Activated CD4-positive, alpha-beta memory T cell treated with anti-CD3 and anti-CD28 coated beads, Interleukin-2, amount 10 ng/mL, durations not matched to agents 7 days and 5 days (primary cell): Measurements from ENCODE around the gene MAPRE2. TPM values are rescaled to one million over a fixed set of nuclear protein-coding genes. Genes with fewer than 3 reads are reported as not detected.

Experiments used
- CTCF ChIA-PET: fragments of 350-600 bp; sonication (Branson Sonifier 250); formaldehyde crosslinking; loops from one replicate; lab custom pipeline; 2021; ENCODE audit warnings: antibody characterized with exemption, inconsistent platforms; lab: Charles Lee
- POLR2A ChIA-PET: fragments of 350-600 bp; sonication (Branson Sonifier 250); formaldehyde crosslinking; loops from one replicate; lab custom pipeline; 2021; ENCODE audit warnings: antibody characterized with exemption; lab: Charles Lee
- DNase-seq: peaks from one replicate; pipeline ENCODE4 v3.0.0-alpha.2; 2020
- H3K27ac Mint-ChIP-seq: one replicate; pipeline ENCODE4 v1.8.0; 2021; ENCODE audit warnings: mild to moderate bottlenecking, mixed read lengths
- H3K27me3 Mint-ChIP-seq: one replicate; pipeline ENCODE4 v1.8.0; 2021; ENCODE audit warnings: mixed read lengths
- H3K36me3 Mint-ChIP-seq: one replicate; pipeline ENCODE4 v1.8.0; 2021; ENCODE audit warnings: low read depth, mixed read lengths
- H3K4me1 Mint-ChIP-seq: one replicate; pipeline ENCODE4 v1.8.0; 2021; ENCODE audit warnings: mixed read lengths
- H3K4me3 Mint-ChIP-seq: one replicate; pipeline ENCODE4 v1.8.0; 2021; ENCODE audit warnings: mild to moderate bottlenecking, mixed read lengths
- H3K9me3 Mint-ChIP-seq: one replicate; pipeline ENCODE4 v1.8.0; 2021; ENCODE audit warnings: mixed read lengths
- total RNA-seq, 2 experiments: library from RNA; stranded (reverse); gene quantifications; one replicate each; pipeline ENCODE4 v1.2.3, GENCODE V29; 2021

Gene MAPRE2
- total RNA-seq, 2 experiments from 2014 or later: 39.2 to 45.2 TPM

DNA sequence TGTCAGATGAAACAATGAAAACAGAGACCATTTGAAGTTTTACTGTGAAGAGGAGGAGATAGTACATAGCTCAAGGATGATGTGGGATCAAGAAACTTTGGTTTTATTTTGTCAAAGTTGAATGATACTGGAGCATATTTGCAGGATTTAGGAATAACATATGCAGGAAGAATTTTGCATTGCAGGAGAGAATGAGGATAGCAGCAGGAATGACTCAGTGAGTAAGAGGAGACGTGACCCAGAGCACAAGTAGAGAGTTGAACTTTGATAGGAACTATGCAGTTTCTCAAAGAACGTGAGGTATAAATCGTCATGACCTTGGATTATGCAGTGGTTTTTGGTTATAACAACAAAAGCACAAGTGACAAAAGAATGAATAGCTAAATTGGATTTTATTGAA, 47.7 kb downstream of the MAPRE2 start:
- DNase-seq: no peak
- no peaks in the 10 kb centered on the region for H3K9me3 Mint-ChIP-seq
- H3K27me3 Mint-ChIP-seq: no peaks in the 10 kb centered on the region
- no peak overlapping the region for H3K27ac Mint-ChIP-seq
- ChIA-PET POLR2A (no interaction called here), CTCF (no interaction called here)
- no peaks in the 10 kb centered on the region for H3K36me3 Mint-ChIP-seq
- H3K4me1 Mint-ChIP-seq: no peaks in the 10 kb centered on the region
- no peak overlapping the region for H3K4me3 Mint-ChIP-seq

DNA sequence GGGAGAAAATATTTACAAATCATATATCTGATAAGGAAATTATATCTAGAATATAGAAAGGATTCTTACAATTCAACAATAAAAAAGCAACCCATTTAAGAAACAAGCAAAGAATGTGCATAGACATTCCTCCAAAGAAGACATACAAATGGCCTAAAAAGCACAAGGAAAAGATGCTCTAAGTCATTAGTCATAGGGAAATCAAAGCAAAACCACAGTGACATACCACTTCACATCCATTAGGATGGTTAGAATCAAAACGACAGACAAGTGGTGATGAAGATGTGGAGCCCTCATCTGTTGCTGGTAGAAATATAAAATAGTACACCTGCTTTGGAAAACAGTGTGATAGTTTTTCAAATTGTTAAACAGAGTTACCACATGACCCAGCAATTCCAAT, 48.2 kb downstream of the MAPRE2 start:
- no peaks in the 10 kb centered on the region for H3K4me1 Mint-ChIP-seq
- CTCF ChIA-PET: no interaction called here
- no peaks in the 10 kb centered on the region for H3K9me3 Mint-ChIP-seq
- POLR2A ChIA-PET: no interaction called here
- DNase-seq: no peak
- no peak overlapping the region for H3K27ac Mint-ChIP-seq
- H3K27me3 Mint-ChIP-seq: no peaks in the 10 kb centered on the region
- H3K36me3 Mint-ChIP-seq: no peaks in the 10 kb centered on the region
- H3K4me3 Mint-ChIP-seq: no peak overlapping the region

DNA sequence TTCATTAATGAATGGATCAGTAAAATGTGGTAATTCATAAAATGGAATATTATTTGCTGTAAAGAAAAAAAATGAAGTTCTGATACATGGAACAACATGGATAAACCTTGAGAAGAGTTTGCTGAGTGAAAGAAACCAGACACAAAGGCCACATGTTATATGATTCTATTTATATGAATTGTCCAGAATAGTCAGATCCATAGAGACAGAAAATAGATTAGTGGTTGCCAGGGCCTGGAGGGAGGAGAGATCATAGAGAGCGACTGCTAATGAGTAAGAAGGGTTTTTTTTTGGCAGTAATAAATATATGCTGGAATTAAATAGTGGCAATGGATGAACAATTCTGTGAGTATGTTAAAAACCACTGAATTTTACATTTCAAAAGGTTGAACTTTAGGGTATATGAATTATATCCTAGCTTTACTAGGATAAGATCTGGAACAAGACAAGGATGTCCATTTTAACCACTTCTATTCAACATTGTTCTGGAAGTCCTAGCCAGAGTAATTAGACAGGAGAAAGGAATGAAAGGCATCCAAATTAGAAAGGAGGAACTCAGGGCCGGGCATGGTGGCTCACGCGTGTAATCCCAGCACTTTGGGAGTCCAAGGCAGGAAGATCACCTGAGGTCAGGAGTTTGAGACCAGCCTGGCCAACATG, 48.8 kb downstream of the MAPRE2 start:
- Mint-ChIP-seq H3K36me3 (no peaks in the 10 kb centered on the region), H3K4me3 (no peak overlapping the region), H3K9me3 (no peaks in the 10 kb centered on the region), H3K27ac (no peak overlapping the region), H3K27me3 (no peaks in the 10 kb centered on the region), H3K4me1 (no peaks in the 10 kb centered on the region)
- CTCF ChIA-PET: no interaction called here
- POLR2A ChIA-PET: no interaction called here
- DNase-seq: no peak

DNA sequence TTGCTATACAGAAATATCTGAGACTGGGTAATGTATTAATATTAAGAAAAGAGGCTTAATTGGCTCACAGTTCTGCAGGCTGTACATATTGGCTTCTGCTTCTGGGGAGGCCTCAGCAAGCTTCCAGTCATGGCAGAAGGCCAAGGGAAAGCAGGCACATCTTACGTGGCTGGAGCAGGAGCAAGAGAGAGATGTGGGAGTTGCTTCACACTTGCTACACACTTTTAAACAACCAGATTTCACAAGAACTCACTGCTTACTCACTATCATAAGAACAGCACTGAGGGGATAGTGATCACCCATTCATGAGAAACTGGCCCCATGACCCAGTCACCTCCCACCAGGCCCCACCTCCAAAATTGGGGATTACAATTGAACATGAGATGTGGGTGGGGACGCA, 50.6 kb downstream of the MAPRE2 start:
- ChIA-PET CTCF (no interaction called here), POLR2A (no interaction called here)
- H3K4me1 Mint-ChIP-seq: no peaks in the 10 kb centered on the region
- no peak for DNase-seq
- no peak overlapping the region for H3K4me3 Mint-ChIP-seq
- H3K27me3 Mint-ChIP-seq: no peaks in the 10 kb centered on the region
- H3K36me3 Mint-ChIP-seq: peaks cover under 1% of the 10 kb centered on the region
- no peaks in the 10 kb centered on the region for H3K9me3 Mint-ChIP-seq
- H3K27ac Mint-ChIP-seq: no peak overlapping the region

DNA sequence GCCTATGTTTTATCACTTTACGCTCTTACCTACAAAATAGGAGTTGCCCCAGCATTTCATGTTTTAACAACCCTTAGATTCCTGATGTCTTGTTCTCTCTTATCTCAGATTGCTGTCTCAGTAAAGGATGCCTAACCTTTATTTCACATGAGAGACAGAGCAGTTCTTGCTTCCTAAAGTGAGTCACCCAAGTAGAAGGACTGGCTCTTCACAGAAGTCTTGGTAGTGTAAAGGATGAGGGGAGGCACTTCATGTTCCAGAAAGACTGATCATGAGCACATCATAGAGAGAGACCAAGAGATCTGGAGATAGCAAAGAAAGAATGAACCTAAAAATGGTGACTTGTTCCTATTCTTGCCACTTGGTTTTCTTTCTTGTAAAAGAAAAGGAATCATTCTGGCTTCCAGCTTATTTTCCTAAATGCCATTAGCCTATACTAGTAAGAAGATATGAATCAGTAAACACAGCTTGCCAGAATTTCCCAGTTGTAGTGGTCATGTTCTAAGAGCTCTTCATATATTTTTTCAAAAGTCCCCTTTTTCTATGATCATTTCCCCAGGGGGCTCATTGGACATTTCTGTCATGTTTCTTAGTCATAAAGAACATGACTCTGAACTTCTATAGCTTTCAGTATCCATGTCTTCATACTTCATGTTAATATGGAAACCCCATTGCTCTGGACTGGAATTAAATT, 54.9 kb downstream of the MAPRE2 start:
- H3K36me3 Mint-ChIP-seq: peaks cover 18% of the 10 kb centered on the region
- no peaks in the 10 kb centered on the region for H3K9me3 Mint-ChIP-seq
- H3K4me3 Mint-ChIP-seq: no peak overlapping the region
- ChIA-PET POLR2A (no interaction called here), CTCF (no interaction called here)
- H3K27ac Mint-ChIP-seq: no peak overlapping the region
- H3K27me3 Mint-ChIP-seq: no peaks in the 10 kb centered on the region
- DNase-seq: no peak
- H3K4me1 Mint-ChIP-seq: no peaks in the 10 kb centered on the region

DNA sequence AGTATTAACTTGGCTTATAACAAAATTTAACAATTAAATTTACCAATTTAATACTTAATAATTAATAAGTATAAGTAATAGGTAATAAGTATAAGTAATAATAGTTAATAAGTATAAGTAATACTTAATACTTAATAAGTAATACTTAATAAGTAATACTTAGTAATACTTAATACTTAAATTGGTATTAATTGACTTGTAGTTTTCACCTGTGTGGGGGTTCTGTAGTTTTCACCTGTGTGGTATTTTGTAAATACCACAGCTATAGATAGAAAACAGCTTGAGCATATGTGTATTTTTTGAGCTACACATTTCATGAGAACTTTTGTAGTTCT, 55.4 kb downstream of the MAPRE2 start:
- Mint-ChIP-seq H3K27me3 (no peaks in the 10 kb centered on the region), H3K4me1 (no peaks in the 10 kb centered on the region), H3K27ac (no peak overlapping the region), H3K4me3 (no peak overlapping the region), H3K9me3 (no peaks in the 10 kb centered on the region), H3K36me3 (peaks cover 22% of the 10 kb centered on the region)
- ChIA-PET POLR2A (no interaction called here), CTCF (no interaction called here)
- no peak for DNase-seq

DNA sequence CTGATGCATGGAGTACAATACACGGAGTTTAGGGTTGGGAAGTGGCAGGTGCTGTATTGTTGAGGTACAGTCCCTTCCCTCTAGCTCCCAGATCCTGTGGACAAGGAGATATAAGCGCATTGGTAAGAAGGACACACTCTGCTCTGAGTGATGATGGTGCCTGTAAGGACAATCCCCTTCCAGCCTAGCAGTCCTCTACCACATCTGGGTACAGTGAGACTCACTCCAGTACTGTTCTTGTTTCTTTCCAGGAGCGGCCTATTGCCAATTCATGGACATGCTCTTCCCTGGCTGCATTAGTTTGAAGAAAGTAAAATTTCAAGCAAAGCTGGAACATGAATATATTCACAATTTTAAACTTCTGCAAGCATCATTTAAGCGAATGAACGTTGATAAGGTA, 56.0 kb downstream of the MAPRE2 start:
- Mint-ChIP-seq H3K9me3 (no peaks in the 10 kb centered on the region), H3K4me3 (no peak overlapping the region), H3K36me3 (peaks cover 27% of the 10 kb centered on the region), H3K27me3 (no peaks in the 10 kb centered on the region), H3K27ac (no peak overlapping the region), H3K4me1 (no peaks in the 10 kb centered on the region)
- ChIA-PET CTCF (no interaction called here), POLR2A (no interaction called here)
- DNase-seq: no peak

DNA sequence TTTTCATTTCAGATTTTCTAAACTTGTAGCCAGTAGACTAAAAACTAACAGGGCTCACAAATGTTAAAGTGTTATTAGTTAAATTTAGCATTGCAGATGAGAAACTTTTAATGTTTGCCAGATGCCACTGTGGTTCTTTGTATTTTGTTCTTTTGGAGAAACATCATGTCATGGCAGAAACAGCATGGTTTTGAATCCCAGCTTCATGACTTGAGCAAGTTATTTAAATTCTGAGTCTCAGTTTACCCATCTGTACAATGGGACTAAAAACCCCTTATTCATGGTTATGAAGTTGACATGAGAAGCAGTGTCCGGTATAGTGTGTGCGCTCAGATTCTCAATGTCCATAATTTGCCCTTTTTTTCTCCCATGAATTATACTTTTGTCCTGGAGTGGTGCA, 56.5 kb downstream of the MAPRE2 start:
- POLR2A ChIA-PET: interaction anchor here (1.0 kb wide), 1 partner anchor 30 kb away, joined by 3 read pairs; no protein-coding TSS in a partner anchor
- Mint-ChIP-seq H3K27me3 (no peaks in the 10 kb centered on the region), H3K4me3 (no peak overlapping the region), H3K36me3 (peaks cover 30% of the 10 kb centered on the region), H3K4me1 (no peaks in the 10 kb centered on the region), H3K9me3 (no peaks in the 10 kb centered on the region), H3K27ac (no peak overlapping the region)
- CTCF ChIA-PET: no interaction called here
- DNase-seq: no peak

DNA sequence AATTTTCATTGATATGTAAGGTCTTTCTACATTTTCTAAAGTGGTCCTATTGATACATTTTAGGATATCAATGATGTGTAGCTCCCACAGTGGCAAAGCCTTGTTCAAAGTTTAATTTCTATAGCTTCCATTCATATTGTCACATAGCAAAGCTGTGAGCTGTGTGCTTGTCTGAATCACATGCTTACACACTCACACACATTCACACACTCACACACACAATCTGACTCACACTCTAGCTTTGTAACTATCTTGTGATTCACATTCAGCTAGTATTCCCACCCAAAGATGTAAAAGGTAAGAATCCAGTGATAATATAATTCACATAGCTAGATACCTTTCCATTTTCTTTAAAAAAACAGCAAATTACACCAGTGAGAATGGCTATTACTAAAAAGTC, 58.7 kb downstream of the MAPRE2 start:
- CTCF ChIA-PET: no interaction called here
- no peak overlapping the region for H3K4me3 Mint-ChIP-seq
- POLR2A ChIA-PET: no interaction called here

DNA sequence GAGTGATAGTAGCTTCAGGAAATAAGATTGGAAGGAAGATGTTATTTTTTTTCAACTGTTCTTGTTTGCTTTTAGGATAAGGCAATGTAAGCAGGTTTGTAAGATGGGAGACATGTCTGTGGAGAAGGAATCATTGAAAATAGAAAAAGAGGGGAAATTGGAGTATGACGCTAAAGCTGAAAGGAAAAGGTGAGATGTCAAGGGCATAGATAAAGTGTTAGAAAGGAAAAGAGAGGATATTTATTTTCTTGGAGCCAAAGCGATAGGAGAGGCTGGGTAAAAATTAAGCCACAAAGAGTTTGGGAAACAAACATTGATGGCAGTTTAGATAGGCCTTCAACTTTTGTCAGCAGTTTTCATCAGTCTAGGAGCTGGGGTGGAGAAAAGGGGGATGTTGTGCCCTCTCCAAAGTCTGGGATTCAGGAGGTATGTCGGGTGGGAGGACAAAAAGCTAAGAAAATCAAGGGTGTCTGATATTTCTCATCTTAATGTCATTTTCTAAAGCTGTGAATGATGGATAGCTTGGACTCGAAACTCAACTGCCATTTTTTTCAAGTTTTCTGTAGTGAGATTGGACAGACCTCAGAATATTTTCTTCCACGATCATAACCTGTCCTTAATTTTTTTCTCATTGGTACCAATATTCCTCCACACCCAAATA, 63.3 kb downstream of the MAPRE2 start:
- Mint-ChIP-seq H3K9me3 (no peaks in the 10 kb centered on the region), H3K36me3 (peaks cover 26% of the 10 kb centered on the region), H3K27ac (no peak overlapping the region), H3K27me3 (no peaks in the 10 kb centered on the region), H3K4me1 (no peaks in the 10 kb centered on the region), H3K4me3 (no peak overlapping the region)
- POLR2A ChIA-PET: no interaction called here
- DNase-seq: no peak
- CTCF ChIA-PET: no interaction called here

More for the DNA sequence above, 58.7 kb downstream of the MAPRE2 start:
- peaks cover 30% of the 10 kb centered on the region for H3K36me3 Mint-ChIP-seq
- no peaks in the 10 kb centered on the region for H3K27me3 Mint-ChIP-seq
- no peaks in the 10 kb centered on the region for H3K9me3 Mint-ChIP-seq
- DNase-seq: no peak
- no peaks in the 10 kb centered on the region for H3K4me1 Mint-ChIP-seq
- no peak overlapping the region for H3K27ac Mint-ChIP-seq

DNA sequence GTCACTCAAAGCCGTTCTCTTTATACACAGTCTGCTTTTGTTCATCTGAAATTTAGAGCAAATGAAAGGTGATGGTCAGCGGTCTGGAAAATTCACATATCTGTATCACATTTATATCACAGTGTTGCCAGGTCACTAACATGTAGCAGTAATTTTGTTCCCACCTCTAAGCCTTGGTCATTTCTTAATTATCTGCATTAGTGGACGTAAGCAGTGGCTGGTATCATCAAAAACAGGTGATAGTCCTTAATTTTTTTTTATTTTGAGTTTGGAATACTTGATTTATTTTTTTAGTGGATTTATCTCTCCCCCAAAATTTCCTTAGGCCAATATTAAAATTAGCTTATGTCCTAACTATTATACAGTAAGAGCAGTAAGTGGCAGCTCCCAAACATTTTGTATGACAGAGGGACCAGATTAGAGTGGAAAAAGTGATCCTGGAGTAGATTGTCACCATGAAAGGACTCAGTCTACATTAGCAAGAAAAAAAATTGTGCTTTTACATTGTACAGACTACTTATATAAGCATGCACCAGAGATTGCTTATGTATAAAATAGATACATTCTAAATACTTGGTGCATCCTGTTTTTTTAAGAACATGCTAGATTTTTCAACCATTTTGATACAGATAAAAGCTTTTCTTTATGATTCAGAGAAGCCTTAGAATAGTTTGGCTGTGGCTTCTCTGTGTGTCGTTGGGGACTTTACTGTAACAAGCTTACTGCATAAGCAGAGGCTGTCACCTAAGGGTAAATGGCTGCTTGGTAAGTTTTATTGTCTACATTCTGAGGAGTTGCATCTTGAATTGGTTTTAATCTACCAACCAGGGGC, 65.0 kb downstream of the MAPRE2 start:
- DNase-seq: no peak
- Mint-ChIP-seq H3K4me1 (no peaks in the 10 kb centered on the region), H3K27me3 (no peaks in the 10 kb centered on the region), H3K9me3 (no peaks in the 10 kb centered on the region), H3K27ac (no peak overlapping the region), H3K4me3 (no peak overlapping the region), H3K36me3 (peaks cover 26% of the 10 kb centered on the region)
- CTCF ChIA-PET: no interaction called here
- POLR2A ChIA-PET: interaction anchor here (1.0 kb wide), 1 partner anchor 103 kb away, joined by 3 read pairs; no protein-coding TSS in a partner anchor

DNA sequence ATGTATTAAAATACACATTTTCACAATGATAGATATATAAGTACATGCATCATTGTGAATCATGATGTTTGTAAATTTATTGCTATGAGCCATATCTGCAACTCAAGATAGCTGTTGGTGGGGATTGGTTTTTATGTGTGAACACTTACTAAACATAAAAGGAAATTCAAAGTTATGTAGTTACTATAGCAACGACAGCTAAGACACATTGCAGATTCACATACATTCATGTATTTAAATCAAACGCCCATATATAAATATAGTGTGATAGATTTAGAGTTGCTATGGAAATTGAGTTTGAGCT, 65.6 kb downstream of the MAPRE2 start:
- H3K27me3 Mint-ChIP-seq: no peaks in the 10 kb centered on the region

DNA sequence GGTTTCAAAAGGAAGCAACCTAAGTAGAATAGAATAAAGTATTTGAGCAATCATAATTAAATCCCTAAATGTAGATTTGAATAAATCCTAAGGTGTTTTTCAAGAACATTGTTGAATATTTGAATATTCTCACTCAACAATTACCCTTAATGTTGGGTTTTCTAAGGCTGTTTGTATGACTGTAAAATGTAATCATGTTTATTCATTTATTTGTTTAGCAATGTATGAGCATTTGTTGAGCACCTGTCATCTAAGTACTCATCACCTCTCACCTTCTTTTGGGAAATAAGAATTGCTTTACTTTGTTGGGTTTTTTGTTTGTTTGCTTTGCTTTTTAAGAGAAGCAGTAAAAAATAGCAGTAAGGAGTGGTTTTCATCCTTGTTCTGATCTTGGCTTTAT, 66.0 kb downstream of the MAPRE2 start:
- DNase-seq: no peak
- Mint-ChIP-seq H3K36me3 (peaks cover 17% of the 10 kb centered on the region), H3K4me3 (no peak overlapping the region), H3K4me1 (no peaks in the 10 kb centered on the region), H3K9me3 (no peaks in the 10 kb centered on the region), H3K27me3 (no peaks in the 10 kb centered on the region), H3K27ac (no peak overlapping the region)
- ChIA-PET POLR2A (interaction anchor here (1.0 kb wide), 1 partner anchor 104 kb away, joined by 3 read pairs; no protein-coding TSS in a partner anchor), CTCF (no interaction called here)

More for the DNA sequence above, 65.6 kb downstream of the MAPRE2 start:
- ChIA-PET CTCF (no interaction called here), POLR2A (interaction anchor here (1.0 kb wide), 1 partner anchor 103 kb away, joined by 3 read pairs; no protein-coding TSS in a partner anchor)
- H3K36me3 Mint-ChIP-seq: peaks cover 21% of the 10 kb centered on the region
- DNase-seq: no peak
- no peaks in the 10 kb centered on the region for H3K4me1 Mint-ChIP-seq
- H3K9me3 Mint-ChIP-seq: no peaks in the 10 kb centered on the region
- no peak overlapping the region for H3K27ac Mint-ChIP-seq
- H3K4me3 Mint-ChIP-seq: no peak overlapping the region
